GM21529 (cell line): Measurements from ENCODE around the gene SAGE1.
"Not testable (repeated sequence)": the region's sequence is repeated elsewhere in the genome, so short reads cannot be mapped to it uniquely, and the experiment has no call there.

ENCODE experiments used
- ATAC-seq: cut with Tn5 transposase; IDR thresholded peaks from one replicate; pipeline ENCODE4 v1.9.1; 2021; ENCODE audit not compliant: unreplicated experiment

The SAGE1 gene

DNA sequence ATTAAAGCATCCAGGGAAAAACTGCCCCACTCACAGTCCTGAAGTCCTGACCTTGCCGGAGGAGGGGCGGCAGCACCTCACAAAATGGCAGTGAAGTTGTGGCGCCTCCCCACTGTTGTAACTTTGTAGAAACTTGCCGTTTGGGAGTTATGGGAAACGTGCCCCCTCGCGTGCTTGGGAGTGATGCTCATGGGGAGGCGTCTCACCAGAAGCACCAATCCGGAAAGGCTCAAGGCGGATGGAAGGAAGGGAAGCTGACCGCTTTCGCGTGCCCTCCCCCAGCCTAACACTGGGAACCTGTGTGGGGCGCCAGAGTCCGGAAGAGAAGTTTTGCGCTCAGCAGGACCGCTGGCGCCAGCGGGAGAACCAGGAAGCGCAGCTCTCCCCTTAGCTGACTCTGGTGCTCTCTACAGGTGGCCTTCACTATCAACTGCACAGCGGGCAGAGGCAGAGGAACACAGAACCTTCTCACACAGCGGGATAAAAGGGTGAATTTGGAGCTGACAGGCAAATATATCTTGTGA lies at the start of gene SAGE1, which contains the start of gene CT45A10:
Gene SAGE1, plus strand, starts transcription at position 423 of the 524 bp plus-strand sequence. CDS start 2,527 bp downstream, outside the sequence.
Gene CT45A10, minus strand, starts transcription at position 151 of the 524 bp plus-strand sequence. CDS start 8,100 bp downstream, outside the sequence.
- no peak for ATAC-seq

- not testable (repeated sequence) for ATAC-seq
Observed at GRCh38 chrX:135854438-135854837, 39.1 kb upstream of the SAGE1 start, which contains the start of gene CT45A8. TSS of gene CT45A8 (minus strand) at chrX:135854538. CDS start at chrX:135850783, 3,755 bp downstream.

DNA sequence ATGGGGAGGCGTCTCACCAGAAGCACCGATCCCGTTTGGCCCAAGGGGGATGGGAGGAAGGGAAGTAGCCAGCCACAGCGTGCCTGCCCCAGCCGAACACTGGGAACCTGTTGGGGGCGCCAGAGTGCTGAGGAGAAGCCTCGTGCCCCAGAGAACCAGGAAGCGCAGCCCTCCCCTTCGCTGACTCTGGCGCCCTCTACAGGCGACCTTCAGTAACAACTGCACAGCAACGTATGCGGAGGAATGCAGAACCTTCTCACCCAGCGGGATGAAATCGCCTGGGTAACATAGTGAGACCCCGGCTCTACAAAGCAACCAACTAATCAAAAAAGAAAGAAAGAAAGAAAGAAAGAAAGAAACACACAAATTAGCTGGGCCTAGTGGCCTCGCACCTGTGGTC lies 21.8 kb upstream of the SAGE1 start, which contains the start of gene CT45A9:
Gene CT45A9, minus strand, starts transcription at position 101 of the 400 bp plus-strand sequence. CDS start 3,751 bp downstream, outside the sequence.
- ATAC-seq: not testable (repeated sequence)

DNA sequence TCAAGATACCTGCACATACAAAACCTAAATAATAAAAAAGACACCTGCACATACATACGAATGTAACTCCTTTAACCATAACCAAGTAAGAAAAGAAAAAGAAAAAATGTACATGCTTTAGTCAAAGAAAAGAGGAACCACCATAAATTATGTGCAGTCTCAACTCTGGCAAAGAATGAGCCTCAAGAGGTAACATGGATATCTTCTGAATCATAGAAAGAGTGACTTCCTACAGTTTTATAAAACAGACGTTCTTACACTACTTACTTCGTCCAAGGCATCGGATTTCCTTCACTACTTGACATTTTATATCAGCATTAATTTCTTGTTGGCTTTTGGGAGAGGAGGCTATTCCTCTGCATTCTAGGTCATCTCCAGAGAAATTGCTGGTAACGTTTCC lies 10.8 kb upstream of the SAGE1 start:
- not testable (repeated sequence) for ATAC-seq

GRCh38 chrX:135888230-135888629 lies 5.3 kb upstream of the SAGE1 start:
- ATAC-seq: not testable (repeated sequence)

DNA sequence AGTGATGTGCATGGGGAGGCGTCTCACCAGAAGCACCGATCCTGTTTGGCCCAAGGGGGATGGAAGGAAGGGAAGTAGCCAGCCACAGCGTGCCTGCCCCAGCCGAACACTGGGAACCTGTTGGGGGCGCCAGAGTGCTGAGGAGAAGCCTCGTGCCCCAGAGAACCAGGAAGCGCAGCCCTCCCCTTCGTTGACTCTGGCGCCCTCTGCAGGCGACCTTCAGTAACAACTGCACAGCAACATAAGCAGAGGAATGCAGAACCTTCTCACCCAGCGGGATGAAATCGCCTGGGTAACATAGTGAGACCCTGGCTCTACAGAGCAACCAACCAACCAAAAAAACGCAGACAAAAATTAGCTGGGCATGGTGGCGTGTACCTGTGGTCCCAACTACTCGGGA lies 4.5 kb upstream of the SAGE1 start:
- not testable (repeated sequence) for ATAC-seq

- no peak for ATAC-seq
Observed at GRCh38 chrX:135890087-135890585, 3.4 kb upstream of the SAGE1 start.

GRCh38 chrX:135892781-135893180 lies 735 bp upstream of the SAGE1 start:
- ATAC-seq: no peak

DNA sequence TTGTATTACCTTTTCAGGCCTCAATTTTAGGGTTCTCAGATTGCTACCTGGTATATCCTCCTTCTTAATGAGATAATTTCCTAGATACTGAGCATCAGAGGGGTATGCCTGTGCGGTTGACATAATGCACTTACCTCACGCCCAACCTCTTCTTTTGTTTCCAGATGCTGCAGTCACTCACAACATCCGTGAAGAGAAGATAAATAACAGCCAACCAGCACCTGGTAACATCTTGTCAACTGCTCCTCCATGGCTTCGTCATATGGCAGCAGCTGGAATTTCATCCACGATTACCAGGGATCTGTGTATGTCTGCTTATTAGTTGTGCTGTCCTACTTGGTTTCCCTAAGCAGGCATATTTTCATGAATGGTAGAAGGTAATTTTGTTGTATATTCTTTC lies 16.7 kb downstream of the SAGE1 start:
- ATAC-seq: no peak

DNA sequence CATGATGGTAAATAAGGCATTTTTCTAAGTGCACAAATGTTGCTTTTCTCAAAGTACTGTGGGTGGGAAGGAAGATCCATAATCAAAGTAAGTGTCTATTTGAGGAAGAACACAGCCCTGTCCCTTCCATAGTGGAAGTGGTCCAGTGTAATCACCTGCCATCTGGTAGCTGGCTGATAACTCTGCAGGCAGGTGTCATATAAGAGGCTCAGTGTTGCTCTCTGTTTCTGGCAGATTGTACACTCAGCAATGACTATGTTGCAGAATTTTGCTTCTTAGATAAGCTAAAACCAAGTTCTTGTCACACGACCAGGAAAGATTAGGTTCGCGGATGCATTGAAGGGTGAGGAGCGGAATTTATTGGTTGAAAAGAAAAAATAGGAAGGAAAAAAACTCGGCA lies 20.9 kb downstream of the SAGE1 start:
- ATAC-seq: no peak

DNA sequence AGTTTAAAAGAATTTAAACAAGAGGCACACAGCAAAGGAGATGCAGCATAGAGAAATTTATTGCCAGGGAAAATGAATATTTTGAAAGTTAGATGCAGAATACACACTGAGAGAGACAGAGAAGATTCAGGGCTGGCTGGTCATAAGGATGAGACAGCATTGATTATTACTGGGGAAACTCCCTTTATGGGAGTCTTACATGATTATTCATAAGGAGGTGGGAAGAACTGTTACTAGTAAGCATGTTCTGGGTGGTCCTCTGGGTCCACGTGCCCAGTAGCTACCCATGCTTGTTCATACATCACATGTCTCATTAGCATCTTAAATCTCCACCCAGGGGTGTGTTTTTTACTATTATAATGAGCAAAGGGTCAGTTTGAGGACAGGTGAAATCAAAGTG lies 27.0 kb downstream of the SAGE1 start:
- not testable (repeated sequence) for ATAC-seq

GRCh38 chrX:135923353-135923752 lies 29.8 kb downstream of the SAGE1 start:
- no peak for ATAC-seq

DNA sequence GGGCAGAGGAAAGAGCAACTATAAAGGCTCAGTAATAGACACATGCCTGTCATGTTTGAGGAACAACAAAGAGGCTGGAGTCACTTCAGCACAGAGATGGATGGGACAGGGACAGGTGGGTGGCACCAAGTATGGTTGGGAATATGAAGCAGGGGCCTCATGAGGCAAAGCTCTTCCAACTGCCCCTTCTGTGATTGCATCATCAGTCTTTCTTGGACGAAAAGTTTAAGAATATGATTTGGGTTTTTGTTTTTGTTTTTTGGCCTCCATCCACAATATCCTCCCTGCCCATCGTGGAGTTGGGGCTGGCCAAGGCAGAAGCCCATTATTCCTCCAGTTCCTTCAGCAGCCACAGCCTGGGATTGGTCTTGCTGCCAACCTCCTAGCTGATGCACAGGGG lies 34.4 kb downstream of the SAGE1 start:
- ATAC-seq: no peak

- ATAC-seq: no peak
Observed at GRCh38 chrX:135931644-135932487, 38.4 kb downstream of the SAGE1 start.

DNA sequence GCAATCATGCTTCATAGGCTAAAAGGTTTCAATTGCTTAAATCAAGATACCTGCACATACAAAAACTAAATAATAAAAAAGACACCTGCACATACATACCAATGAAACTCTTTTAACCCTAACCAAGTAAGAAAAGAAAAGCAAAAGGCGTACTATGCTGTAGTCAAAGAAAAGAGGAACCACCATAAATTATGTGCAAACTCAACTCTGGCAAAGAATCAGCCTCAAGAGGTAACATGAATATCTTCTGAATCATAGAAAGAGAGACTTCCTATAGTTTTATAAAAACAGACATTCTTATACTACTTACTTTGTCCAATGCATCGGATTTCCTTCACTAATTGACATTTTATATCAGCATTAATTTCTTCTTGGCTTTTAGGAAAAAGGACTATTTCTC lies 51.0 kb downstream of the SAGE1 start:
- ATAC-seq: no peak

- ATAC-seq: no peak
Observed at GRCh38 chrX:135951291-135951690, 57.8 kb downstream of the SAGE1 start.
